ENCODE measurements around the gene PRDM16. TPM values are rescaled to one million over a fixed set of nuclear protein-coding genes. Genes with fewer than 3 reads are reported as not detected.

The PRDM16 gene
- total and polyA plus RNA-seq, 7 donors, result 0.04 to 1.2 (median 0.31) TPM

- DNase-seq, result no peak
- H3K27ac ChIP-seq, result no peak overlapping the region
- peaks cover 0 to 10% (median 5%) of the 10 kb centered on the region in 3 donors for H3K27me3 ChIP-seq (ENCODE audit: insufficient read depth in 3 of 3, low read length in 2 of 3)
- H3K9me3 ChIP-seq, result no peaks in the 10 kb centered on the region
- H3K36me3 ChIP-seq (ENCODE audit: insufficient read depth in 1 of 2, low read depth in 1 of 2), result no peaks in the 10 kb centered on the region
- H3K4me1 ChIP-seq, result no peaks in the 10 kb centered on the region
- H3K4me3 ChIP-seq, result no peak overlapping the region
- TF ChIP-seq CTCF (IDR thresholded peaks at IDR 0.05), result no peak
- intact Hi-C loops (cut with DNase I), result no loop called here
- no peak for ATAC-seq
- WGBS, 3 donors, result 83 to 86% (median 85%) methylated on average over 27 to 29 of the region's 29 CpGs
Measured at GRCh38 chr1:3272321-3273045, 203.5 kb downstream of the PRDM16 start.

DNA sequence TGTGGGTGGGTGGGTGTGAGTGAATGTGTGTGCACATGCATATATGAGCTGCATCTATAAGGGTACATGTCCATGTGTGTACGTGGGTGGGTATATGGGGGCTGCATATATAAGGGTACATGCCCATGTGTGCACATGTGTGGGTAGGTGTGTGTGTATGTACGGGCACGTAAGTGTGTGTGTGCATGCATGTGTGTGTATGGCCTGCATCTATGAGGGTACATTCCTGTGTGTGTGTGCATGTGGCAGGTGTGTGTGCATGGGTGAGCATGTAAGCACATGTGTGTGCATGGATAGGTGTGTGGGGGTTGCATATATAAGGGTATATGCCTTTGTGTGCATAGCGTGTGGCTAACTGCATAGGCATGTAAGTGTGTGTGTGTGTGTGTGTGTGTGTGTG is 204.4 kb downstream of the PRDM16 start:
- intact Hi-C loops (cut with DNase I), result no loop called here

GRCh38 chr1:3274972-3275371 is 206.0 kb downstream of the PRDM16 start:
- H3K27me3 ChIP-seq (ENCODE audit: insufficient read depth in 3 of 3, low read length in 2 of 3), result peaks cover 0 to 10% (median 3%) of the 10 kb centered on the region in 3 donors
- no peaks in the 10 kb centered on the region for H3K9me3 ChIP-seq
- TF ChIP-seq CTCF (IDR thresholded peaks at IDR 0.05), result no peak
- no peak overlapping the region for H3K4me3 ChIP-seq
- no peaks in the 10 kb centered on the region for H3K4me1 ChIP-seq
- H3K27ac ChIP-seq, result no peak overlapping the region
- ATAC-seq (no peak), DNase-seq (no peak)
- no peaks in the 10 kb centered on the region for H3K36me3 ChIP-seq (ENCODE audit: insufficient read depth in 1 of 2, low read depth in 1 of 2)
- 87 to 92% (median 87%) methylated on average over 12 of the region's 12 CpGs for WGBS, 3 donors
- intact Hi-C loops (cut with DNase I), result no loop called here

More for the DNA sequence above, 204.4 kb downstream of the PRDM16 start:
- H3K27ac ChIP-seq, result no peak overlapping the region
- TF ChIP-seq CTCF (IDR thresholded peaks at IDR 0.05), result no peak
- 95 to 97% (median 95%) methylated on average over 4 of the region's 4 CpGs for WGBS, 3 donors
- no peak overlapping the region for H3K4me3 ChIP-seq
- ATAC-seq (no peak), DNase-seq (no peak)
- H3K36me3 ChIP-seq (ENCODE audit: insufficient read depth in 1 of 2, low read depth in 1 of 2), result no peaks in the 10 kb centered on the region
- H3K4me1 ChIP-seq, result no peaks in the 10 kb centered on the region
- no peaks in the 10 kb centered on the region for H3K9me3 ChIP-seq
- H3K27me3 ChIP-seq (ENCODE audit: insufficient read depth in 3 of 3, low read length in 2 of 3), result peaks cover 0 to 10% (median 3%) of the 10 kb centered on the region in 3 donors

GRCh38 chr1:3275471-3276340 is 206.7 kb downstream of the PRDM16 start:
- Histone ChIP-seq H3K27ac (no peak overlapping the region), H3K4me3 (no peak overlapping the region), H3K27me3 (ENCODE audit: insufficient read depth in 3 of 3, low read length in 2 of 3) (peaks cover 0 to 11% (median 0%) of the 10 kb centered on the region in 3 donors), H3K9me3 (no peaks in the 10 kb centered on the region), H3K36me3 (ENCODE audit: insufficient read depth in 1 of 2, low read depth in 1 of 2) (no peaks in the 10 kb centered on the region), H3K4me1 (no peaks in the 10 kb centered on the region)
- TF ChIP-seq CTCF (IDR thresholded peaks at IDR 0.05), result no peak
- no peak for ATAC-seq
- DNase-seq, result no peak
- WGBS, 3 donors, result 45 to 61% (median 51%) methylated on average over 37 of the region's 37 CpGs
- intact Hi-C loops (cut with DNase I), result no loop called here
